Ectodermal cell (in vitro differentiated cells): ENCODE results near the gene GPANK1.

Experiments used
- H3K27ac ChIP-seq: 2 replicates; pipeline ENCODE4 v1.7.0; 2013; ENCODE audit warnings: mild to moderate bottlenecking, low read depth, low read length; ENCODE audit not compliant: insufficient read depth, poor library complexity, severe bottlenecking
- H3K27me3 ChIP-seq: 2 replicates; pipeline ENCODE4 v1.7.0; 2013; ENCODE audit warnings: mild to moderate bottlenecking, low read length; ENCODE audit not compliant: insufficient read depth, control insufficient read depth, poor library complexity, severe bottlenecking
- H3K36me3 ChIP-seq: one replicate; pipeline ENCODE4 v1.7.0; 2013; ENCODE audit warnings: low read length; ENCODE audit not compliant: control insufficient read depth, insufficient read depth
- H3K4me1 ChIP-seq: one replicate; pipeline ENCODE4 v1.7.0; 2013; ENCODE audit warnings: low read length; ENCODE audit not compliant: control insufficient read depth, insufficient read depth
- H3K4me3 ChIP-seq: 2 replicates; pipeline ENCODE4 v1.7.0; 2013; ENCODE audit warnings: low read depth, low read length, control low read depth; ENCODE audit not compliant: insufficient read depth
- H3K9me3 ChIP-seq: 2 replicates; pipeline ENCODE4 v1.7.0; 2013; ENCODE audit warnings: mild to moderate bottlenecking, low read length, moderate library complexity; ENCODE audit not compliant: control insufficient read depth
- WGBS, 2 experiments: methylation state at CpG; one replicate each; pipeline ENCODE4 v1.1.7; 2013; ENCODE audit warnings: missing lambda C conversion rate in 2 of 2; 5-methylcytosine and 5-hydroxymethylcytosine counted together

The GPANK1 gene

DNA sequence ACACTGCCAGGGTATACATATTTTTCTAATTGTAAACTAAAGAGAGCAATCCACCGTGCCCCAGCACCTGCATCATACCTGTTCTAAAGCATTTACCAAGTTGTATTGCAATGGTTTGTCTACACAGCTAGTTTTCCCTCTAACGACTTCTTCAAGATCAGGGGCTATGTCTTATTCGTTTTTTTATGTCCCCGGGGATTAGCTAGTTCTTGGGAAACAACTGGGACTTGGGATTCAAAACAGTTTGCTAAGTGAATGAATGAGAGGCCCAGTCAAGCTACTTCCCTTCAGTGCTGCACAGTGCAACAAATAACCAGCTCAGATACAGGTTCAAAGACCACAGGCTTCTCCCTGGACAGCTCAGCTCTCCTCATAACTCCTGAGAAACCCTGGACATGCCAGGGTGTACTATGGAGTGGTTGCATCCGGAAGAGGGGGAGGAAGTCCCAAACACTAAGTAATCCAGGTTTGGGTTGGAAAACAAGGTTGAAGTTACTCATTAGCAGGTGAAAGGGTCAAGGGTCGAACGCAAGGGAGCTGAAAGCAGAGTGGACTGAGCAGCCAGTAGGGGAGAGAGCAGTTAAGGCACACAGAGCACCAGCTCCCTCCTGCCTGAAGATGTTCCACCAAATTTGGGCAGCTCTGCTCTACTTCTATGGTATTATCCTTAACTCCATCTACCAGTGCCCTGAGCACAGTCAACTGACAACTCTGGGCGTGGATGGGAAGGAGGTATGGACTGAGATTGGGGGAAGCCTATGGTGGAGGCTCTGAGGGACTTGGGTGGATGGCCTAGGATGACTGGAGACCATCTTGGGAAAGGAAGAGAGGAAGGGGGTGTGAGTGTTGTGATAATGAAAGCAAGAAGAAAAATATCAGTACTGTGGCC, 9.2 kb downstream of the GPANK1 start, which contains the start of gene APOM:
Gene APOM, plus strand, starts transcription at position 546 of the 889 bp plus-strand sequence. Its CDS starts 73 bp downstream, at position 619.
- Histone ChIP-seq H3K4me1 (peaks cover 24% of the 10 kb centered on the region), H3K9me3 (no peaks in the 10 kb centered on the region), H3K27me3 (no peaks in the 10 kb centered on the region), H3K27ac (no peak within 1 kb of the TSS), H3K4me3 (no peak within 1 kb of the TSS), H3K36me3 (no peaks in the 10 kb centered on the region)
- 88 to 93% methylated on average over 8 of the region's 8 CpGs for WGBS, 2 experiments

DNA sequence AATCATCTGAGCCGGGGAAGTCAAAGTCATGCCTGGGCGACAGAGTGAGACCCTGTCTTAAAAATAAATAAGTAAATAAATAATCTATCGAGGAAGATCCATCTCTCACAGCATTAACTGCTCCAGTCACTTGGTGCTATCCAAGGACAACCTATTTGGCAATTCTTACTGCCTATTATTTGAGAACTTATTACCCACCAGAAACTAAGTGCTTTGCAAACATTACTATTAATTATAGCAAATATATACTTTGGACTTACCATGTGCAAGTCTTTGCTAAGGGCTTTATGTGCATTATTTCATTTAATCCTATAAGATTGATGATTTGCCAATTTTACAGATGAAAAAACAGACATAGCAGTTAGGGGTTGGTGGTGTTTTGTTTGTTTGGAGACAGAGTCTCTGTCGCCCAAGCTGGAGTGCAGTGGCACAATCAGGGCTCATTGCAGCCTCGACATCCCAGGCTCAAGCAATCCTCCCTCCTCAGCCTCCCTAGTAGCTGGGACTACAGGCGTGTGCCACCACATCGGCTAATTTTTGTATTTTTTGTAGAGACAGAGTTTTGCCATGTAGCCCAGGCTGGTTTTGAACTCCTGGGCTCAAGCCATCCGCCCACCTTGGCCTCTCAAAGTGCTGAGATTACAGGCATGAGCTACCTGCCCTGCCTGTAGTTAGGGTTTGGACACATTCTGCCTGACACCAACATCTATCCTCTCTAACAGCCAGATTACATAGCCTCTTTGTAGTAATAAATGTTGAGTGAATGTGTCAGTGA, 10.0 kb downstream of the GPANK1 start:
- WGBS, 2 experiments: 93 to 97% methylated on average over 8 of the region's 8 CpGs
- no peak overlapping the region for H3K4me3 ChIP-seq
- H3K9me3 ChIP-seq: no peaks in the 10 kb centered on the region
- no peaks in the 10 kb centered on the region for H3K27me3 ChIP-seq
- peaks cover 24% of the 10 kb centered on the region for H3K4me1 ChIP-seq
- no peak overlapping the region for H3K27ac ChIP-seq
- peaks cover under 1% of the 10 kb centered on the region for H3K36me3 ChIP-seq

DNA sequence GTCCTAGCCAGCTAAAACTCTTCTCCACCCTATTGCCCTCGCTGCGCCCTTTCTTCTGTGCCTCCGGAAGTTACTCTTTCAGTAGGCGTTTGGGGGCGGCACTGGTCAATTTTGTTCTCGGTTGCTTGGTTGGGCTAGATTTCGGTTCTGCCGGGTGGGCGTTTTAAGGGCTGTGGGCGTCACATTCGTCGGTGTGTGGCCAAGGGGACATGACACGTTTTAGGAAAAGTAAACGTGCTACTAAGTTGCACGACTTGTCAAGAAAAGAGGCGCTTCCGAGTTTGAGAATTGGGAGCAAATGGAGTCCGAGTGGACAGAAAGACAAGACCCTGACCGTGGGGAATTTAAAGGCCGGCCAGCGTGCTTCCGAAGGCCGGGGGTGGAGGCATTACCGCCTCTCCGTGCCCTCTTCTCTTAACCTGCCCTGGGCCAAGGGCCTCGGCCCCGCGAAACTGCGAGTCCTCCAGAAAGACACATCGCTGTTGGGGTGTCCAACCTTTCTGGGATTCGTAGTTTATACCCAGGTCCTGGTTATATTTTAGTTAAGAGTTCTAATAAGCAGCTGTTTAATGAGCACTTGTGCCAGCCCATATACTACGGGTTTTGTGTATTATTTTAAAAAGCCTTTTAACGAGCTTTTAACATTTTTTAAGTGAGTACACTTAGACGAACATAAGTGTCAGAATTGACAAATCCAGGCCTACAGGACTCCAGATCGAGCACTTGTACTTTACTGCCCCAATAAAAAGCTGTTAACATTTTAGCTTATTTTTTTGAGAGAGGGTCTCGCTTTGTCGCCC, 11.7 kb downstream of the GPANK1 start:
- Histone ChIP-seq H3K4me1 (peaks cover 10% of the 10 kb centered on the region), H3K27ac (peak overlapping the region; percentile 99), H3K27me3 (no peaks in the 10 kb centered on the region), H3K36me3 (peaks cover 16% of the 10 kb centered on the region), H3K9me3 (no peaks in the 10 kb centered on the region), H3K4me3 (peak overlapping the region; percentile 92)
- 18% methylated on average over 37 of the region's 37 CpGs for WGBS, 2 experiments

DNA sequence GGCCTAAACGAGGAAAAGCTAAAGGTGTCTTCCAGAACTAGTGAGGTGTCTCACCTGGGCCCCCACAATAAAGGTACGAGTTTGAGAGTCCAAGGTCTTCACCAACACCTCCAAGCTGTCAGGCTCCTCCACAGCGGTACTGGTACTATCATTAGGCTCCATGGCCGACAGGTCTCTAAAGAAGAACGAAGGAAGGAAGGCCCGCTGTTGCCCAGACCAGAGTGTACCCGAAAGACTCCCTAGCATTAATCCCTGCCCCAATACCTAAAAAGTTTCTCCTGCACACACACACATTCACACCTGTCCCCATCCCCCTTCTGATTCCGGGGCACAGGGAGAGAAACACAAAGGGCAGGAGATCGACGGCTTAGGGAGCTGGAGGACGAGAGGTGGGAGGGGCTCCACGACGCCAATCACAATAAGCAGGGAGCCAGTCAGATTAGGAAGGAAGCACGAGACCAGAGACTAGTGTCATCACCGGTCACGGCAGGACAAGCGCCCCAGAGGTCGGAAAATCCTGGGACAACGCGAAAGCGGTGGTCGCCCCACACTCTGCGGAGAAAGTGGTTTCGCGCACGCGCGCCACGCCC, 13.1 kb downstream of the GPANK1 start:
- H3K4me1 ChIP-seq: peaks cover 10% of the 10 kb centered on the region

DNA sequence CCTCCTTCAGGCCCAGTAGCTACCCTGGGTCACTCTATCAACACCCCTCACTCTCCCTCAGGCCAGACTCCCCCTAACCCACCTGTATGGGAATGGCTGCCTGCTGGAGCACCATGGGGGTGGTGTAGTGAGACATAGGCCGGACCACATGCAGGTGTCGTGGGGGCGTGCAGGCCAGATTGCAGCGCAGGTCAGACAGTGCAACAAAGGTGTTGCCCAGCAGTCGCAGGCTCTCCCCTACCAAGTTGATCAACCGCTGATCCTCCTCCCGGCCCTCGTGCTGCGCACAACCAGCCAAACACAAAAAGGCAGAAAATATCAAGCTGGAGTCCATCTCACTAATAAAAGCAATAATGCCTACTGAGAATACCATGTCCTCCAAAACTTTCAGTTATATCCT, 19.5 kb downstream of the GPANK1 start:
- no peaks in the 10 kb centered on the region for H3K4me1 ChIP-seq
- no peak overlapping the region for H3K4me3 ChIP-seq
- peaks cover 78% of the 10 kb centered on the region for H3K36me3 ChIP-seq
- H3K27me3 ChIP-seq: no peaks in the 10 kb centered on the region
- H3K9me3 ChIP-seq: no peaks in the 10 kb centered on the region
- WGBS, 2 experiments: 97 to 98% methylated on average over 9 of the region's 9 CpGs
- no peak overlapping the region for H3K27ac ChIP-seq

More for the DNA sequence above, 13.1 kb downstream of the GPANK1 start:
- Histone ChIP-seq H3K27me3 (no peaks in the 10 kb centered on the region), H3K36me3 (peaks cover 27% of the 10 kb centered on the region), H3K4me3 (peak overlapping the region; percentile 92), H3K9me3 (no peaks in the 10 kb centered on the region), H3K27ac (peak overlapping the region; percentile 99)
- WGBS, 2 experiments: 4 to 5% methylated on average over 29 of the region's 29 CpGs

DNA sequence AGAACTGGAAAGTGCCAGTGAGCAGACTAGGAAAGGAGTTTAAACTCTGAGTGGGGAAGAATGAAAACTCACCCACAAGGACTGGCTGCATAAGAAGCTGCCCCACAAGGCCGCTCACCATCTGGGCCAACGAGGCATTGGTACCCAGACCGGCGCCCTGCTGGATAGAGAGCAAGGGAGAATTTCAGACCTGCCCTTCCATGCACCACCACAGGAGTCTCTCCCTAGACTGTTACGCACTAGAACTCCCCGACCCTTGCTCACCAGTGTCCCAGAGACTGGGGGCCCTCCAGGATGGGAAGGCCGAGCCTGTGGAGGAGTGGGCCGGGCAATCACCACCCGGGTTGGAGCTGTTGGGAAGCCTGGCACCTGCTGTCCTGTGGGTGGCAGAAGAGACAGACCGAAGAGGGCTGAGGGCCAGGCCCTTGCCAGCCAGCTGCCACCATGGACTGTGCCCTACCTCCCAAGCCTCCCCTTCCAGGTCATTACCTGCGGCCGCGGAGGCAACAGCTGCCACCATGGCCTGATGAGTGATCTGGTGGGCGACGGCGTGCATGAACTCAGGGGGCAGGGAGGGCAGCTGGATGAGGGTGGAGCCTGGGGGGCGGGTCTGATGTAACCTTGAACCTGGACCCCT, 20.9 kb downstream of the GPANK1 start:
- H3K36me3 ChIP-seq: peaks cover 72% of the 10 kb centered on the region
- H3K4me3 ChIP-seq: no peak overlapping the region
- no peaks in the 10 kb centered on the region for H3K9me3 ChIP-seq
- no peaks in the 10 kb centered on the region for H3K4me1 ChIP-seq
- no peaks in the 10 kb centered on the region for H3K27me3 ChIP-seq
- WGBS, 2 experiments: 96% methylated on average over 17 of the region's 17 CpGs
- no peak overlapping the region for H3K27ac ChIP-seq

DNA sequence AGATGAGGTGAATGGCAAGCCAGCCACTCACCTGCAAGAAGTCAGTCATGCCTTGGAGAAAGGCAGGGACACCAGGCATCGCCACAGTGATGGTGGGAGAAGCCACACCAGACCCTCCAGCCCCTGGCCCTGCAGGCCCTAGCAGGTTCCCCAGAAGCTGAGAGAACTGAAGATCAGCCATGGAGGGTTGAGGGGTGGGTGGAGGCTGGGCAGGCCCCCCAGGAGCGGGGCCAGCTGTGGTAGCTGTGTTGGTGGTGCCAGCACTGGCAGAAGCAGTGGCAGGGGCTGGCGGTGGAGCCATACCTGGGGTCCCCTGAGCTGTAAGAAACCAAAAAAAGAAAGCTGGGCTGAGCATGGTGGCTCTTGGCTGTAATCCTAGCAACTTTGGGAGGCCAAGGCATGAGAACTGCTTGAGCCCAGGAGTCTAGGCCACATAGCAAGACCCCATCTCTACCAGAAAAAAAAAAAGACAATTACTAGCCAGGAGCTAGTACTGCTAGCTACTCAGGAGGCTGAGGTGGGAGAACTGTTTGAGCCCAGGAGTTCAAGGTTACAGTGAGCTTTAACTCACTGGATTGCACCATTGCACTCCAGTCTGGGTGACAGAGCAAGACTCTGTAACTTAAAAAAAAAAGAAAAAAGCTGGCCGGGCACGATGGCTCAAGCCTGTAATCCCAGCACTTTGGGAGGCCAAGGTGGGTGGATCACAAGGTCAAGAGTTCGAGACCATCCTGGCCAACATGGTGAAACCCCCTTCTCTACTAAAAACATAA, 21.8 kb downstream of the GPANK1 start:
- Histone ChIP-seq H3K4me3 (no peak overlapping the region), H3K27me3 (no peaks in the 10 kb centered on the region), H3K4me1 (no peaks in the 10 kb centered on the region), H3K36me3 (peaks cover 62% of the 10 kb centered on the region), H3K27ac (no peak overlapping the region), H3K9me3 (no peaks in the 10 kb centered on the region)
- WGBS, 2 experiments: 93 to 96% methylated on average over 6 of the region's 6 CpGs

DNA sequence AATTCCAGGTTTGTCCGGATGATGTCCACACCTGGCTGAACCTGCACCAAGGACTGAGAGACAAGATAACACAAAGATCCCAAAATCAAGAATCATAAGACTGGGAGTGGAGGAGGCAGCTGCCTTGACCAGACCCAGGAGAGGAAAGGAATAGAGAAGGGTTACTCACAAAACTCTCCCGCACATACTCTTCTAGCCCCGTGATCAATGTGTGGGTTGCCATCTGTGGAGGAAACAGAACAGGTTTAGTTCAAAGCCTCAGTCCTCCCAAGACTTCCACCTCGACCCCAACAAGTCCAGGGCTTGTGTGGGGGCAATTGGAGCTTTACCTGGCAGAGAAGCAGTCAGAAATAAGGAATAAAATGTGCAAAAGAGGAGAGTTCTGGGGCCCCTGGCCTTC, 23.4 kb downstream of the GPANK1 start:
- no peak overlapping the region for H3K4me3 ChIP-seq

DNA sequence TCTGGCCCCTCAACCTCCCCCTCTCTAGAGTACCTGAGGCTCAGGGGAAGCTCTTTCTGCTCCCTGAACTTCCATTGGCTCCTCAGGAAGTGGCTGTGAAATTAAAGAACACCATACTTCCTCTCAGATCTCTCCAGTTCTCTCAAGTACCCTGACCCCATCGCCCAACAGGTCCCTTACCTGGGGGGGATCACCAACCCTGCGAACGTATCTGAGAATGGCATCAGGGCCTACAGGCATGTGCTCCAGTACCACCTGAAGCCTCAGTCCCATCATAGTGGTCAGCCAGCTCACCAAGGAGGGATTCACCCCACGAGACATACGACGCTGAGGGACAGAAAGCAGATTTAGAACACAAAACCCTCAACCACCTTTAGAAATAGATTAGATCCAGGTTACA, 24.2 kb downstream of the GPANK1 start:
- Histone ChIP-seq H3K4me1 (no peaks in the 10 kb centered on the region), H3K27ac (no peak overlapping the region), H3K4me3 (no peak overlapping the region), H3K9me3 (no peaks in the 10 kb centered on the region), H3K36me3 (peaks cover 64% of the 10 kb centered on the region), H3K27me3 (no peaks in the 10 kb centered on the region)
- 98% methylated on average over 4 to 6 of the region's 6 CpGs for WGBS, 2 experiments

More for the DNA sequence above, 23.4 kb downstream of the GPANK1 start:
- Histone ChIP-seq H3K36me3 (peaks cover 60% of the 10 kb centered on the region), H3K9me3 (no peaks in the 10 kb centered on the region), H3K27ac (no peak overlapping the region), H3K27me3 (no peaks in the 10 kb centered on the region), H3K4me1 (no peaks in the 10 kb centered on the region)
- WGBS, 2 experiments: 96 to 97% methylated on average over 4 of the region's 4 CpGs
